Measurements from ENCODE around the gene CIB4.
"Not testable (repeated sequence)": the region's sequence is repeated elsewhere in the genome, so short reads cannot be mapped to it uniquely, and the experiment has no call there.

The CIB4 gene

DNA sequence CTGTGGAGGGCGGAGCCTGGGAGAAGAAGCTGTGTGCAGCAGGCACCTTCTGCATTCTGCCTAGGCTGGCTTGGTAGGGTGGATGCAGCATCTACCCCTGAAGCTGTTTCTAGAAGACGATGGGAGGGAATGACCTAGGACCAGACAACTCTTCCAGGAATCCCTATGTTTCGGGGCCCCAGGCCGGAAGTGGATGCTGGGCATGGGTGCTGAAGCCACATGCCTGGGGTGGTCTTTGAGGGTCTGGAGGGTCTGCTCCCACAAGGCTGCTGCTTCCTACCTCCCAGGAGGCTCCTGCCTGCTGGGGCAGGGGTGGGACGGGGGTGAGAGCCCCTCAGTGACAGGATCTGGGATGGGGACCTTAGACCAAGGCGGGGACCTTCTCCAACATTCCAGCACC, 61.0 kb downstream of the CIB4 start:
- no peak for DNase-seq

DNA sequence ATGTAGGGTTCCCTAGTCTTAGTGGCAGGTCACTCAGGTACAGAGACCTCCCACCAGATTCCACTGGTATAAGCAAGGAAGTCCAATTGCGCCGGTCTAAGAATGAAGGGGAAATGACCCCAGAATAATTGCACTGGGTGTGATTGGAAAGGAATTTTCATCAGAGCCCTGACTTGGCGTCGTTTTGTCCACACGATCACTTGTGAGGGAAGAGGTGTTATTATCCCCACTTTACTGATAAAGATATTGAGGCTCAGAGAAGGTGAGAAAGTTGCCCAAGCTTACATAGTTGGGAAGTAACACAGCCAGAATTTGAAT, 61.5 kb downstream of the CIB4 start:
- no peak for DNase-seq

DNA sequence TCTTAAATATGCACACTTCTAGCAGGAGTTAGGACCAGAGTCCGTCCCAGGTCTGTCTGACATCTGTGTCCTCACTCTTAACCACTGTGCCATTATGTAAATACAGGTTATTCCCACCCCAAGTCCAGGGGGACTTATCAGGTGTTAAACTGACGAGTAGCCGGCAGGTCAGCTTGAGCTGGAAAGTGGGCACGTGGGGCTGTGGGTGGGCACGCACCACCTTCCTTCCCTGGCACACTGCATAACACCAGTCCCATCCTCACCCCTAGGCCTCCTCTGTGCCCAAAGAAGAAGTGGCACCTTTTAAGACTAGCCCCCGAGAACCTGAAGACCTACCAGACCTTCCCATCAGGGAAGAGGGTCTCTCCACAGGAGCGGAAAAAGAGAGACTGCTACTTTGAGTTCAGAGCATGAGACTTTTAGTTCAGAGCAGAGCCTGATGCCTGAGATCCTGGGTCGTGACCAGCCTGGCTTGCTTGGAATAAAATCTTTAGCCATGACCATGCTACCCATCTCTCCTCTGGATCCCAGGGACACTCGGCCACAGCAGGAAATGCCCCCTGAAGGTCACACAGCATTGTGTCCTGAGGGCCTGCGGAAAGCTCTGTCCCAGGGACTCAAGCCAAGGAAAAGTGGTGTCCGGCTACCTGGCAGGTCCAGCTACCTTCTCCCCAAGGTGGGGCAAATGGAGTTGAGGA, 62.0 kb downstream of the CIB4 start:
- DNase-seq = no peak

DNA sequence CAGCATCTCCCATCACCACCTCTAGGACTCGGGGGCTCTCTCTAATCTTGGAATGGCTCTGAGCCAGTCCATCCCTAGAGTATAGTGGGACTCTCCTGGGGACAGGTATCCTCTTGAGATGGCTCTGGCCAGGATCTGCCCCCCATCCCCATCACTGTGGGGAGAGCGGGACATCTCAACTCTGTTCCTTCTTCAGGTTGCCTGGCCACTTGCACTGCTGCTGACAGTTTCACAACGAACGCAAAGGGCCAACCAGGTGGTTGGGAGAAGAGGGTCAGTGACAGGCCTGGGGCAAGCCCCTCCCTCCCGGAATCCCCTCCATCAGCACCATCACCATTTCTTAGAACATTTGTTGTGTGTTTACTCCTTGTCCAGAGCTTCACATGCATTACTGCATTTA, 62.6 kb downstream of the CIB4 start:
- no peak for DNase-seq

DNA sequence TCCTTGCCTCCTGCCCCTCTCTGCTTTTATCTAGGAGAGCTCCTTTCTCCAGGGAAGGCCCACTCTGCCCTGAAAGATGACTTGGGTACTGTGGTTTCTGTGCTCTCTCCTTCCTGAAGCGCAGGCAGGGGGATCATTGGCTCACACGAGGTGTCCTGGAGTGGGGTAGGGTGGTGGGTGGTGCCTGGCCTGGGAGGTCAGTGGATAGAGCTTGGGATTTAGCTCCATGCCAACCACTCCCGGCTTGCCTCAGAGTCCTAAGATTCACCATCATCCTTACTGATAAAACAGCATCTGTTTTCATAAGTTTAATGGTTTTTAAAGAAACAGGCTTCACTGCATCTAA, 63.1 kb downstream of the CIB4 start:
- no peak for DNase-seq

DNA sequence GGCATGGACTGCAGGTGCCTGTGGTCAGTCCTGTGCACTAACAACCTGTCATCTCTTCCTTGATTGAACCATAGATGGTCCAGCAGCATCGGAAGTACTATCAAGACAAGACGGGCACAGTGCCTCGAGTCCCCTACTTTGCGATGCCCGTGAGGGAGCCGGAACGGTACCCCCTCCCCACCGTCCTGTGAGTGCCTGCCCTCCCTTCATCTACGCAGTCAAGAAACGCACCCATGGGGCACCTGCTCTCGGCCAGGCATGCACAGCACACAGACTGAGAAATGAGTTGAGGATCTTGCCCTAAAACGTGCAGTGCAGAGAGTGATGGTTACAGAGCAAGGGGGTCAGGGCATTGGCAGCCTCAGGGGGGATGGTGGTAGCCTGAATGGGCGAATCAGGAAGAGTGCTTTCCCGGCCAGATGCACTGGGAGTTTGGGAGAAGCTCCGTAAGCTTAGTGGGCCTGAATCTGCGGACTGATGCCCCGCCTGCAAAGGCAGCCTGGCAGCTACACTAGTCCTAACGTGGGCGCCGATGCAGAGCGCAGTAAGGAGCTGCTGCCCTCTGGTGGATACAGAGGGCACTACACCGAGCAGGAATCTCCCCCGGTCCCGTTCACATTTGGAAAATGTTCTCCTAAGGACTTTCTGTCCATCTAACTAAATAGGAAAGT, 63.6 kb downstream of the CIB4 start:
- DNase-seq = peak; percentile 50

DNA sequence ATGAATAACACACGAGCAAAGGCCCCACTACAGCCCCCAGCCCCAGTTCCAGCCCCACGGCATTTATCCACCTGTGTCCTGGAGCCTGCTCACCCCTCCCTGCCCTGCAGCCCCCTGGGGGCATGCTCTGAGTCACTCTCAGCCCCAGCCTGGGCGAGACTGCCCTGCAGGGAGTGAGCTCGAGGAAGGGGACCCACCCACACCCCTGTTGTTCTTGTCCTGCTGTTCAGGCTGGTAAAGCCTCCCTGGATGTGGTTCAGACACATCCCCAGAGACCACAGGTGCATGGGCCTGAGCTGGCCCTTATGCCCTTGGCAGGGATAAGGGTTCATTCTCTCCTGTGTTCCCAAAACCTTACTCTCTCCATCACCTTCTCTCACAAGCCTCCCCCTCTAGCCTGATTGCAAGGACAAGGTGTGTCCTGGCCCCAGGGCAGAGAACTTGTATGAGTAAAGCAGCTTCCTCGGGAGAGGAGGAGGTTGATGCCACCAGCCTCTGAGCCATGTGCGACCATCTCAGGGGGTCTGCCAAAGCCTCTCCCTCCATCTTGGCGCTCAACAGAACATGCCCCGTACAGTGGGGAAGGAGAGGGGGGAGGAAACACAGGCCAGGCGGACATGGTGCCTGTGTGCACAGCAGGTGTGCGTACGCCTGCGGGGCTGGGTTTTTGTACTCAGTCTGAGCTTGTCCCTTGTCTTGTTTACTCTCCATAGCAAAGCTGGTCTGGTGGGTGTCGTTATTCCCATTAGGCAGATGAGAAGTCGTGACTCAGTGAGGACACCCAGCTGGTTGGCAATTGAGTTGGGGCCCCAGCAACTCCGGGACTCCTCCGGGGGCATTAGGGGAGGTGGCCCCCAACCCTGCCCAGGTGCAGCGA, 64.4 kb downstream of the CIB4 start:
- DNase-seq = no peak

DNA sequence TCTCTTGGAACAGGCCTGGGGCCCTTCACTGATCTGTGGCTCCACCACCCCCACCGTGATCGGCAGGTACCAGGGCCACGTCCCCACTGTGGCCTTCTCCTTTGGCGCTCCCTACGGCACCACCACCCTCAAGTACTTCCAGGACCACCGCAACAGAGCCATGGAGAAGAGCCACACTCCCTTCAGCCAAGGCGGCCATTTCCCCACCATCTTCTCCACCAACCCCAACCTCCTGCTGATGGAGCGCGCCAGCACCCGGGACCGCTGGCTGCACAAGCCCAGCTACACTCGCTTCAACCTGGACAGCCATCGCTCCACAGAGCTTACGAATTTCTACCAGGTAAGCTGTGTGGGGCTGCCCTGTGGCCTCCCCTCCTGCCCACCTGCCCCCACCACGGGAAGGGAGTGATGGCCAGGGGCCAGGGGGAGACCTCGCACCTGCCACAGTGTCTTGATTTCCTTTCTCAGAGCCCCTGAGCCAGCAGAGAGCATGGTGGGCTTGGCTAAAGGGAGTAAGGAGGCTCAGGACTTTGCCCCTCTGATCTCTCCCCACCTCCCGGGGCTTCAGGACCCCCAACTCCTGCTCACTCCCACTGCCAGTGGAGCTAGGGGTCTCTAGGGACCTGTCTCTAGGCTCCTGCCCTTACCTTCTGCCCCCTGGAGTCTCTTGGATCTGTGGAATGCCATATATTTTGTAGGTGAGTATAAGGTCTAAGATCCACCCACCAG, 65.2 kb downstream of the CIB4 start:
- DNase-seq = no peak

DNA sequence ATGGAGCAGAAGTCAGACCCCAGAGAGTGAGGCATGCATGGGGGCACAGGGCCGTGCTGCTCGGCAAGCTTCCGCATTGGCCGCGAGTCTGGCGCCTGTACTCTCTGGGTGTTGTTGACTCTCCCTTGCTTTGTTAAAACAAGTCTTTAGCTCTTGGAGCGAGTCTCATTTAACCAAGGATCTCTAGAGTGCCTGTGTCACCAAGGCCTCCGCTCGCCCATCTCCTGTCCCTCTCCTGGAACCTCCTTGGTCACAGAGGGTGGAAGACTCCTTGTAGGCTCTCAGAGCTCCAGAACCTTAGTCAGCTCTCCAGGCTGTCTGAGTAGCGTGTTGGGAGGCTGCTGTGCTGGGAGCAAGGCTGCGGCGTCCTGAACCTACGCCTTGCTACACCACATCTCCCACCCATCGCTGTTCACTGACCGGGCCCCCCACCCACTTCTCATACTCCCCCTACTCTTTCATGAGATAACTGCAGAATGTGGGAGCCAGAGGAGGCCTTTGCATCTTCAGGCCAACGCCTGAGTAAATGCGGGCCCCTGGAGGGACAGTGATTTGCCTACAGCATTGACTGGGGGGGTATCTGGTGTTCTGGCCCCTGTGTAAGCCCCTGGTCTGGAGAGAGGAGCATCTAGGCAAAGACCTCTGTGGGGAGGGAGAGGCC, 66.1 kb downstream of the CIB4 start:
- no peak for DNase-seq

DNA sequence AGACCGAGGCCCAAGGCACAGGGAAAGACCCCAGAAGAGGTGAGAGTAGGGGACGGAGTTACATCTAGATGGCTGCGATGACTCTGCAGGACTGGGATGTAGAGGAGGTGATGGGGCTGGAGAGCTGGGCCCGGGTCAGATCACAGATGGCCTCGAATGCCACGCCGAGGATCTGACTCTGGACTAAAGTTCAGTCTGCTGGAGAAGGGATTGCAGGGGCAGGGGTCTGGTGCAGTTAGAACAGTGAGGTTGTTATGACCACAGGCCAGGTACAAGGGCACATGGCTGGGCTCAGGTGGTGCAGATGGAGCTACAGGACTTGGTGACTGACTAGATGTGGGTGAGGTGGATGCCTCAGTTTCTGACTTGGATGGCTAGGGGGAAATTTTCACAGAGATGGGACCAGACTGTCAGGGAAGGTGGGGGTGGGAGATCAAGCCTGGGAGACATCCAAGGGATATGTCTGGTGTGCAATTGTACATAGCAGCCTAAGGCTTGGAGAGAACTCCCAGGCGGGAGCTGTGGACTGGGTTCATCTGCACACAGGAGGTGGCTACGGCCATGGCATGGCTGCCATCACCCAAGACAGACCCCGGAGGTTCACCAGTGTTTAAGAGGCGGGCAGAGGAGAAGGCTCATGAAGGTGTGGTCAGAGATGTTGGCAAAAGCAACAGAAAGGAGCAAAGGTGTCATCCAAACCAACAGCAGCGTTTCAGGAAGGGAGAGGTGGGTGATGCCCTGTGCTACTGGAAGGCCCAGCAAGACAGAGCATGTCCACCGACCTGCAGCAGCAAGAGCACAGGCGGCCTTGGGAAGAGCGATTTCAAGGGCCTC, 66.9 kb downstream of the CIB4 start:
- no peak for DNase-seq

DNA sequence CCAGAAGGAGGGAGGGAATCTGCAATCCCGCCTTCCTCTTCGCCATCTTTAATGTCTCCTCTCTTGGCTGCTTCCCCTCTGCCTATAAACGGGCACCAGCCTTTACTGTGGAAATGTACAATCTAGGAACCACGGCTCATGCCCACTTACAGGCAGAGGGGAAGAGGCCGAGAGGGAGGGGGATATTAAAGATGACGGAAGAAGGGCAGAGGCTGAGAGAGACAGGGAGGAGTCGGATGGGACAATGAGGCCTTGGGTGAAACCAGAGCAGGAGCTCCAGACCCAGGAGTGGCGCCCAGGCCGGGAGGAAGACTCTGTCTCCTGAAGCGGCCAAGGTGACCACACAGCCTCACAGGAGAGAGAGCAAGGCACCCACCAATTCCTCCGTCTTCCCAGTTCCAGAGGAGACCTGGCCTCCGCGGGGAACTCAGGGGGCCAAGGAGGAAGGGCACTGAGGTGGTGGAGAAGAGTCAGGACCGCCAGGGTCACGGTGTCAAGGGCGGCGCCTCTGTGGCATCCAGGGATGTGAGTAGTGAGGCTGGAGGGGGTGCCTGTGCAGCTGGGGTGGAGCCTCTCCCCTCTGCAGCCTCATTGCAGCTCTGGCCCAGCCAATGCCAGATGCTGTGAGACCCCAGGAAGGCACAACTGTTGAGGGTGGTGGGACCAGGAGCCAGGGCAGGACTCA, 67.8 kb downstream of the CIB4 start:
- no peak for DNase-seq

DNA sequence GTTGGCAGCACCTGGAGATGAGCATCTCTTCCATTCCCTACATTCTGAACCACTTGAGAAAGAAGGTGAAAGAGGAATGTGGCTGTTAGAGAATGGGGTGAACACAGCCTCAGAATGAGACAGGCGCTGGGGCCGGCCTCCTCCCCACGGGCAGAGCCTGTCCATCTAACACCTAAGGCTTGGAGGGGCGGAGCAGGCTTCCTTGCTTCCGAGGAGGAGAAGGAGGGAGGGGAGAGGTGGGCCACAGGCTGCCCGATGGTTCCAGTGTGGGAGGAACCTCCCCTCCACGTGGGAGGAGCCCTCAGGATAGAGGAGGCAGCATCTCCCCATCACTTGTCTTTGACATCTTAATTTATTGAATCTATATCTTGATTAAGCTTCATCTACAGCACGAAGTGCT, 68.6 kb downstream of the CIB4 start:
- DNase-seq = no peak

DNA sequence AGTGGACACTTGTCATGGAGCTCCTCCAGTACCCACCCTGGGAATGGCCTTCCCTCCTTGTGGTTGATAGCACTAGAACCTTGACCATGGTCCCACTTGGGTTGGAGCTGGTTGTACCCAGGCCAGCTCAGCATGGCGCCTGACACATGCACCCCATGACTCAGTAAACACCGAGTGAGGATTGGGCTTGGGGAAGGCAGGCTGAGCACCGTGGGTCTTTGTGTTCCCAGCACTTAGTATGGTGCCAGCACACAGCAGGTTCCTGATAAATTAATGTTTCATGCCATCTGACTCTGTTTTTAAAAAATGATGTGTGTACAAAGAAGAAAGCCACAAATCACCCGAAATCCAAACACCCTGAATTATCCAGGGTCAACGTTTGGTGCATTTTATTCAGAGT, 69.8 kb downstream of the CIB4 start:
- no peak for DNase-seq

DNA sequence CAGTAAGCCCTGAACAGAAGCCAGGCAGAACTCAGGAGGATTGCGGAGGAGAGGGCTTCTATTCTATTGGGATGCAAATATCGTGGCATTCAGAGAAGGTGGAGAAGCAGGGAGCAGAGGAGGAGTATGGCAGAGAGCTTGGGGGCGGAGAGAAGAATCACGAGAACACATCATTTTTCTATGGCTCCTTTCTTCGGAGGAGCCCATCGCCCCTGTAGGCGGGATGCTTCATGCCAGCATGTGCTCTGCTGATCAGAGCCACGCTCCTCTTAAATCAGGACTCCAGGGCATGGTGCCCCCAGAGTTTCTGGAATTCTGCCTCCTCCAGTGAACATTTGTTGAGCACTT, 71.1 kb downstream of the CIB4 start:
- DNase-seq = no peak

DNA sequence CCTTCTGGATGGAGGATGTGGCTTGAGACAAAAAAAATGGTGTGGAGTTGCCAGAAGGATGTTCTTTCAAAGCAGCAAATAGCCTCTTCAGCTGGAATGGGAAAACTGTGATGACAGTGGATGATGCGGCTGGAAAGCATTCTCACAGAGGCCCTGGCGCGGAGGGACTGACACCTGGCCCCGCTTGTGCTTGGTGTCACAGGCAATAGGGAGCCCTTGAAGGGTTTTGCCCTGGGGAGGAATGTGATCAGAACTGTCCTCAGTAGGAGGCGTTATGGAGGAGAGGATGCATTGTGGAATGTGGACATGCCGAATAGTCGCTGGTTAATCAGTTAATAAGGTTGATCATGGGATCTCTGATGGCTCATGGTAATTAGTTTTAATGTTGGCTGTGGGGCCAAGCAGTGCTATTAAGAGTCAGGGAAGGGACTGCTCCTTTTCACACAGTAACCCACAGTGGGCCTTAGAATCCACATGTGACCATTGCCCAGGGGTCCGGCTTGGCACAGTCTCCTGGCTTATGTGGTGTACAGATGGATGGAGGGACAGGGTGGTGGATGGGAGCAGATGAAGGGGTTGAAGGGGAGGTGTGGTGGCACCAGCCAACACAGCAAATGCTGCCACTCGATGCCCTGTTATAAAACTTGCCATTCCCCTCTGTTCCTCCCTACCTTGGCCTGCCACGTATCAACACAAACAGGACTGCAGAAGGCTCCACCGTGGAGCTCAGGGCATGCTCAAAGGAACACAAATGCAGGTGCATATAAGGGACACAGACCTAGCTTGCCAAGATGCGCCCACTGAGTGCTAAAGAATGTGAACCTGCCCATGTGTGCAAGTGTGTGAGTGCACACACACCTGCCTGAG, 71.7 kb downstream of the CIB4 start:
- no peak for DNase-seq

DNA sequence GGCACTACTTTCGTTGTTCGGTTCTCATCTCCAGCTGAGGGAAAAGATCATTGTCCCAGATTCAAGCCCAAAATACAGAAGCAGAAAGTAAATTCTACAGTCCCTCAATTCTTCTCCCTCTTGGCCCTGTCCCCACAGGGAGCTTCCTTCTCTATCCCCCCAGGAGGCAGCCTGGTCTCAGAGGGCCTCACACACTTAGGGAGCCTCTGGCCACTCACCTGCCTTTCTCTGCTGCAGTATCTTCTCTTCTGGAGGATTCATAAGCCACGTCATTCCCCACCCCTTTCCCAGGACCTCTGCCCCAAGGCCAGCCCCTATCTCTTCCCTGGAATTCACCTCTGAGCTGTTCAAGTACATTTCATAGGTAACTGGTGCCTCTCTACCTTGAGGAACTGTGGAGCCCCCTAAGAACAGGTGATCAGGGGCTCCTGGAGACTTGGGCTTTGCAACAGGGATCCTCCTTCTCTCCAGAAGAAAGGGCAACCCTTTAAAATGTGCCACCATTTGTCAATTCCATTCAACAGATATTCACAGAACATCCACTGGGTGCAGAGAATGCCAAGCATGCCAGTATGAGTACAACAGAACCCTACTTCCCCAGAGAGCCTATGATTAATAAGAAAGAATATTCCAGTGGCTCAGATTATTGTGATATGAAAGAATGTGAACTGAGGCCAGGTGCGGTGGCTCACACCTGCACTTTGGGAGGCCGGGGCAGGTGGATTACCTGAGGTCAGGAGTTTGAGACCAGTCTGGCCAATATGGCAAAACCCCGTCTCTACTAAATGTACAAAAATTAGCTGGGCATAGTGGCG, 72.9 kb downstream of the CIB4 start:
- no peak for DNase-seq

DNA sequence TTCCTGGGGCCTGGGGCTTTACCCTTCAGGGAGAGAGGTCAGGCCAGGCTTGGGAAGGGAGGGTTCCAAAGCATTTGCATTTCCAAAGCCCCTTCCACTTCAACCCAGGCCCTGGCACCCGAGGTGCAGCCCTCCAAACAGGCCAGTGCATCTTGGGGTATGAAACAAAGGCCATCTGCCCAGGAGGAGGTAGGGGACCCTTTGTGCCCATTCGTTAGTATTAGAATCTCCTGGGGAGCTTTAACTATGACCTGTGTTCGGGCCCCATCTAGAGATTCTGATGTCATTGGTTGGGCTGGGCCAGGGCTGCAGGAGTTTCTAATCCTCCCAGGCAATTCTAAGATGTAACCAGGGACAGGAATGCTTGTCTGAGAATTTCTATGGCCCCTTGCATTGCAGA, 73.6 kb downstream of the CIB4 start:
- no peak for DNase-seq

DNA sequence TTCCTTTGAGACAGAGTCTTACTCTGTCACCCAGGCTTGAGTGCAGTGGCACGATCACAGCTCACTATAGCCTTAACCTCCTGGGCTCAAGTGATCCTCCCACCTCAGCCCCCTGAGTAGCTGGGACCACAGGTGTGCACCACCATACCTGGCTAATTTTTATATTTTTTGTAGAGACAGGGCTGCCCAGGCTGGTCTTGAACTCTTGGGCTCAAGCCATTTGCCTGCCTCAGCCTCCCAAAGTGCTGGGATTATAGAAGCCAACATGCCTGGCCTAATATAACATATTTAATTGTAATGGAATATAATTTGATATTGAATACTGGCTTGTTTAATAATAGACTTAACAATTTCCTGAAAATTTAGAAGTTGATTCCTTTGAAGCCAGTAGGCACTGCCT, 74.4 kb downstream of the CIB4 start:
- DNase-seq = not testable (repeated sequence)

DNA sequence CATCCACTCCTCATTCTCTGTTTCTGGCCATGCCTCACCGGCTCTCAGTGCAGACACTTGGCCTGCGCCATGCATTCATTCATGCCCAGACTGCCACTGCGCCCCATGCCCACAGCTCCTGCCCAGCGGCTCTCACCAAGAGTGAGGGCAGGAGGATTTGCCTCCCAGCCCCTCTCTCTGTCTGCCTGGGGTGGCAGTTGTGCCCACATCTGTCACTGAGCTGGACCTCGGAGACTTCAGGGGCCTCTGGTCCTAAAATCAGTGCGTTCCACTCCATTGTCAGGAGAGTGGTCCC, 75.1 kb downstream of the CIB4 start:
- DNase-seq = no peak

DNA sequence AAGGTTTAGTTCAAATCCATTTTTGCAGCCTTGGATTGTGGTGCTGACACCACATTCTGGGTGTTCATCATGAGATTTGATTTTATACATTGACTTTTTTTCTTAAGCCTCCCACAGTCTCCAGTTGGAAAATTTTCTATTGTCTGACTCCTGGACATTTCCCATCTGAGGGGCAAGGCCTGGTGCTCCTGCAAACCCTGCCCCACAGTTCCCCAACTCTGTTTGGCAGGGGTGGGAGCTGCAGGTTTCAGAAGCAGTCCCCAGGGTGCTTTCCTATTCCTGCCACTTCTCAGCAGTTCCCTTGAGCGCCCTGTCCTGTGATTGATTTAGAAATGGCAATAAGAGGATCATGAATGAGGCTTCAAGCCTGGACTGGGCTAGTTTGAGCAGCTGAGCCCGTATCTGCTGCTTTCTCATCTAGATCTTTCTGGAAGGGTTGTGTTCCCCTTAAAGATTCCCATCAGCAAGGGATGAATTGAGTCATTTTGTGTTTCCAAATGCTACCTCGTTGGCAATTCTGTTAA, 77.0 kb downstream of the CIB4 start:
- DNase-seq = no peak
